H1 (cell line): ENCODE results near the gene CDC42EP1. TPM values are rescaled to one million over a fixed set of nuclear protein-coding genes. Genes with fewer than 3 reads are reported as not detected.

Experiments used
- CTCF ChIA-PET: fragments of 300-600 bp; sonication (Branson Sonifier 250); formaldehyde crosslinking; loops from one replicate; lab custom pipeline; 2021; ENCODE audit not compliant: partially characterized antibody; lab: Charles Lee
- POLR2A ChIA-PET: fragments of 300-600 bp; sonication (Branson Sonifier 250); formaldehyde crosslinking; loops from one replicate; lab custom pipeline; 2021; ENCODE audit warnings: inconsistent platforms; ENCODE audit not compliant: partially characterized antibody; lab: Charles Lee
- DNase-seq, 2 experiments: peaks; one replicate each; pipeline versions ENCODE4 v3.0.0 to v3.0.0-alpha.2; 2010 to 2022; ENCODE audit warnings: low spot score in 2 of 2, low read depth in 1 of 2, mixed read lengths in 1 of 2
- FAIRE-seq: peaks from 2 replicates; lab custom pipeline; 2011; peaks lifted over from hg19 to GRCh38; lab: Jason Lieb, UNC
- H2AFZ ChIP-seq: 2 replicates; pipeline ENCODE4 v1.8.1; 2012; ENCODE audit warnings: low read length, inconsistent platforms
- H2AK5ac ChIP-seq: 2 replicates; pipeline ENCODE4 v1.6.1; 2013; ENCODE audit warnings: low read depth, low read length
- H2BK120ac ChIP-seq: replicated peaks from 2 replicates; pipeline ENCODE3; 2013; ENCODE audit warnings: low read depth, low read length, inconsistent platforms
- H2BK12ac ChIP-seq: 2 replicates; pipeline ENCODE4 v1.6.1; 2013; ENCODE audit warnings: low read depth, low read length
- H2BK15ac ChIP-seq: 2 replicates; pipeline ENCODE4 v1.6.1; 2013; ENCODE audit warnings: low read length
- H2BK20ac ChIP-seq: 2 replicates; pipeline ENCODE4 v1.6.1; 2013; ENCODE audit warnings: low read length
- H2BK5ac ChIP-seq: 2 replicates; pipeline ENCODE4 v1.6.1; 2013; ENCODE audit warnings: low read depth, low read length
- H3K14ac ChIP-seq: 2 replicates; pipeline ENCODE4 v1.6.1; 2013; ENCODE audit warnings: inconsistent platforms; ENCODE audit not compliant: insufficient read length
- H3K18ac ChIP-seq: 2 replicates; pipeline ENCODE4 v1.6.1; 2013; ENCODE audit warnings: low read length; ENCODE audit errors: extremely low read depth
- H3K23ac ChIP-seq: 2 replicates; pipeline ENCODE4 v1.6.1; 2013; ENCODE audit warnings: inconsistent platforms; ENCODE audit not compliant: insufficient read length
- H3K23me2 ChIP-seq: 2 replicates; pipeline ENCODE4 v1.6.1; 2013; ENCODE audit warnings: low read depth, low read length
- H3K27ac ChIP-seq: 2 replicates; pipeline ENCODE4 v1.6.1; 2011; ENCODE audit warnings: low read depth, low read length, inconsistent platforms
- H3K27me3 ChIP-seq, 4 experiments: replicated peaks in 1 of 4; 1 replicate in 1 of 4; 2 replicates in 3 of 4; pipeline versions ENCODE4 v1.6.1 to v1.8.1; 2011 to 2013; ENCODE audit warnings: low read length in 3 of 4, mild to moderate bottlenecking in 3 of 4, inconsistent platforms in 2 of 4, mixed read lengths in 2 of 4, moderate library complexity in 1 of 4; ENCODE audit not compliant: control insufficient read depth in 3 of 4, insufficient read depth in 3 of 4; ENCODE audit errors: extremely low read depth in 1 of 4
- H3K36me3 ChIP-seq, 4 experiments: 2 replicates each; pipeline versions ENCODE4 v1.6.1 to v1.8.1; 2011 to 2013; ENCODE audit warnings: mild to moderate bottlenecking in 4 of 4, low read length in 3 of 4, moderate library complexity in 2 of 4, control low read depth in 1 of 4, inconsistent platforms in 1 of 4; ENCODE audit not compliant: insufficient read depth in 4 of 4, control insufficient read depth in 2 of 4
- H3K4ac ChIP-seq: replicated peaks from 2 replicates; pipeline ENCODE3; 2013; ENCODE audit warnings: low read length, low read depth, mixed read lengths, inconsistent platforms; ENCODE audit not compliant: insufficient read length
- H3K4me1 ChIP-seq, 4 experiments: replicated peaks in 1 of 4; 1 replicate in 1 of 4; 2 replicates in 3 of 4; pipeline versions ENCODE4 v1.6.1 to v1.8.1; 2011 to 2013; ENCODE audit warnings: low read length in 3 of 4, inconsistent platforms in 2 of 4, mixed read lengths in 1 of 4; ENCODE audit not compliant: insufficient read depth in 4 of 4, control insufficient read depth in 3 of 4
- H3K4me2 ChIP-seq, 2 experiments: 2 replicates each; pipeline versions ENCODE4 v1.6.1 to v1.8.1; 2011 to 2013; ENCODE audit warnings: low read depth in 2 of 2, low read length in 2 of 2, control low read depth in 1 of 2, inconsistent platforms in 1 of 2, mild to moderate bottlenecking in 1 of 2; ENCODE audit not compliant: insufficient read depth in 1 of 2
- H3K4me3 ChIP-seq, 4 experiments: fragments of 200-600, 300-600 bp in 1 of 4; sonication (generic), shearing (Covaris generic), sonication (Bioruptor Twin) in 1 of 4; 2 replicates each; pipeline versions ENCODE4 v1.5.1 to v1.8.1; 2011 to 2016; ENCODE audit warnings: low read length in 4 of 4, low read depth in 3 of 4, control low read depth in 2 of 4, inconsistent platforms in 2 of 4, mild to moderate bottlenecking in 2 of 4, mixed read lengths in 1 of 4, moderate library complexity in 1 of 4; ENCODE audit not compliant: insufficient read depth in 2 of 4; ENCODE audit errors: extremely low read depth in 1 of 4
- H3K56ac ChIP-seq: replicated peaks from 2 replicates; pipeline ENCODE3; 2013; ENCODE audit warnings: low read depth, mild to moderate bottlenecking, mixed read lengths, low read length, inconsistent platforms; ENCODE audit not compliant: insufficient read length
- H3K79me1 ChIP-seq: 2 replicates; pipeline ENCODE4 v1.6.1; 2013; ENCODE audit warnings: low read depth, low read length, control low read depth
- H3K79me2 ChIP-seq, 2 experiments: 2 replicates each; pipeline versions ENCODE4 v1.6.1 to v1.8.1; 2012 to 2013; ENCODE audit warnings: low read length in 2 of 2, mild to moderate bottlenecking in 2 of 2, inconsistent platforms in 1 of 2; ENCODE audit not compliant: insufficient read depth in 2 of 2, control insufficient read depth in 1 of 2
- H3K9ac ChIP-seq, 4 experiments: replicated peaks in 1 of 4; 1 replicate in 1 of 4; 2 replicates in 3 of 4; pipeline versions ENCODE4 v1.6.1 to v1.8.1; 2011 to 2013; ENCODE audit warnings: low read depth in 3 of 4, low read length in 3 of 4, control low read depth in 2 of 4, mild to moderate bottlenecking in 2 of 4, moderate library complexity in 2 of 4, inconsistent platforms in 1 of 4; ENCODE audit errors: extremely low read depth in 1 of 4
- H3K9me3 ChIP-seq, 2 experiments: 2 replicates each; pipeline versions ENCODE4 v1.6.1 to v1.8.1; 2012 to 2013; ENCODE audit warnings: mild to moderate bottlenecking in 2 of 2, moderate library complexity in 2 of 2, control low read depth in 1 of 2, inconsistent platforms in 1 of 2, low read depth in 1 of 2, low read length in 1 of 2, mixed read lengths in 1 of 2; ENCODE audit not compliant: insufficient read depth in 2 of 2
- H4K20me1 ChIP-seq, 2 experiments: replicated peaks in 1 of 2; 2 replicates each; pipeline versions ENCODE3 to v1.8.1; 2011 to 2013; ENCODE audit warnings: inconsistent platforms in 2 of 2, low read length in 2 of 2, mild to moderate bottlenecking in 1 of 2; ENCODE audit not compliant: insufficient read depth in 2 of 2, control insufficient read depth in 1 of 2
- H4K5ac ChIP-seq: 2 replicates; pipeline ENCODE4 v1.6.1; 2013; ENCODE audit warnings: low read length, low read depth, mixed read lengths, inconsistent platforms; ENCODE audit not compliant: insufficient read length
- H4K8ac ChIP-seq: 2 replicates; pipeline ENCODE4 v1.8.0; 2013; ENCODE audit warnings: mild to moderate bottlenecking, moderate library complexity, low read length, inconsistent platforms; ENCODE audit not compliant: insufficient read depth; ENCODE audit errors: extremely low read depth
- H4K91ac ChIP-seq: replicated peaks from 2 replicates; pipeline ENCODE3; 2013; ENCODE audit warnings: low read length, mixed read lengths, inconsistent platforms; ENCODE audit not compliant: insufficient read length
- CEBPB ChIP-seq: IDR thresholded peaks from 2 replicates; pipeline ENCODE4 v1.6.1; 2012; ENCODE audit warnings: low read depth, low read length
- CREB1 ChIP-seq: IDR thresholded peaks from 2 replicates; pipeline ENCODE4 v1.6.1; 2012; ENCODE audit warnings: inconsistent platforms
- EZH2 ChIP-seq: fragments of 200-600 bp; sonication (generic); IDR thresholded peaks from 2 replicates; pipeline ENCODE4 v1.7.1; 2012; ENCODE audit warnings: low read depth, mild to moderate bottlenecking, moderate library complexity, low read length, inconsistent platforms; ENCODE audit not compliant: severe bottlenecking
- NANOG ChIP-seq: IDR thresholded peaks from 2 replicates; pipeline ENCODE4 v1.6.1; 2011; ENCODE audit warnings: low read length, low read depth, mild to moderate bottlenecking, inconsistent platforms; ENCODE audit not compliant: insufficient read depth, poor library complexity, severe bottlenecking
- RBBP5 ChIP-seq: IDR thresholded peaks from 2 replicates; pipeline ENCODE4 v1.7.1; 2012; ENCODE audit warnings: low read depth, mild to moderate bottlenecking, inconsistent platforms, low read length, moderate library complexity, borderline replicate concordance
- SIX5 ChIP-seq: IDR thresholded peaks from 2 replicates; pipeline ENCODE4 v1.6.1; 2011; ENCODE audit warnings: mild to moderate bottlenecking, low read depth, low read length
- SP4 ChIP-seq: IDR thresholded peaks from 2 replicates; pipeline ENCODE4 v1.6.1; 2012; ENCODE audit warnings: low read length, inconsistent platforms
- SUZ12 ChIP-seq: fragments of 200-600 bp; sonication (generic); IDR thresholded peaks from 2 replicates; pipeline ENCODE4 v1.6.1; 2012; ENCODE audit warnings: mild to moderate bottlenecking, inconsistent platforms, low read length, moderate library complexity, mixed read lengths
- TAF1 ChIP-seq: IDR thresholded peaks from 2 replicates; pipeline ENCODE4 v1.6.1; 2011; ENCODE audit warnings: mild to moderate bottlenecking, low read depth, low read length
- TEAD4 ChIP-seq: IDR thresholded peaks from 2 replicates; pipeline ENCODE4 v1.6.1; 2012; ENCODE audit warnings: low read depth, low read length, inconsistent platforms, mixed read lengths
- WGBS, 2 experiments: shearing (Covaris generic) in 1 of 2; methylation state at CpG; one replicate each; pipeline versions ENCODE4 v1.1.6 to v1.1.7; 2013 to 2015; ENCODE audit warnings: low lambda C conversion rate in 2 of 2, mixed read lengths in 2 of 2, inconsistent platforms in 1 of 2, low coverage in 1 of 2, missing lambda C conversion rate in 1 of 2; ENCODE audit not compliant: insufficient replicate concordance in 2 of 2, insufficient coverage in 1 of 2, insufficient read length in 1 of 2; ENCODE audit errors: extremely low coverage in 1 of 2, missing lambda C conversion rate in 1 of 2; 5-methylcytosine and 5-hydroxymethylcytosine counted together
- polyA plus RNA-seq, 7 experiments: library from polyadenylated mRNA; depleted of rRNA in 3 of 7; stranded (reverse) in 5 of 7; unstranded in 2 of 7; fragments of >200 nt in 5 of 7; fragments of 200-250 nt in 2 of 7; gene quantifications; 1 replicate in 5 of 7; 2 replicates in 1 of 7; 4 replicates in 1 of 7; pipeline versions ENCODE4 v1.2.1 to v1.2.3, GENCODE V29; 2011 to 2013; ENCODE audit warnings: missing spikeins in 2 of 7, mixed read lengths in 2 of 7
- total RNA-seq: library from RNA; stranded (reverse); fragmentation: NEBNext Ultra II Directional; extraction: Animal tissue kit (Norgen Biotek cat#: 25700); gene quantifications from 2 replicates; pipeline ENCODE4 v1.2.1, GENCODE V29; 2021

Gene CDC42EP1
- total and polyA plus RNA-seq, 2 of the 8 experiments (the other 6 are each of a cell fraction or from before 2014, with no cell fraction given) = 8.3 to 11.2 TPM

DNA sequence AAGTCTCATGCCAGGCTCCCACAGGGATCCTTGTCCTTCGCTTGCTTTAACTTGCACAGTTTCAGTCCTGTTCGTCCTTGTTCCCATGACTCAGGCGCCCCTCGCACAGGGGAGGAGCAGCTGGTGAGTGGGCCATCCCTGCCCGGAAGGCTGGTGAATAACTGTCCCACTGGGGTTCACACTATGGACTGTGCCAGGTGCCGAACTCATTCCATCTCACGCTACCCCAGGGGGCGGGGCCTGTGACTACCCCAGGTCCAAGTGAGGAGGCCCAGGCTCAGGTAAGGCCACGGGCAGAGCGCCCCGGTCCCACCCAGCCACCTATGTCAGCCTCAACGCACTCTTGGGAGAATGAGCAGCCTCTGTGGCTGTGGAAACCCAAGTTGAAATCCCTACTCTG is 33.9 kb upstream of the CDC42EP1 start:
- Histone ChIP-seq H2AK5ac (no peak overlapping the region), H3K4me2 (no peak overlapping the region), H4K91ac (no peak overlapping the region), H3K18ac (no peak overlapping the region), H4K5ac (no peak overlapping the region), H3K79me2 (no peaks in the 10 kb centered on the region), H4K20me1 (no peaks in the 10 kb centered on the region), H2AFZ (no peak overlapping the region), H3K9me3 (no peaks in the 10 kb centered on the region), H3K23ac (no peak overlapping the region), H2BK15ac (no peak overlapping the region), H3K9ac (no peak overlapping the region), H3K56ac (no peak overlapping the region), H4K8ac (peak overlapping the region; percentile 36), H2BK12ac (no peak overlapping the region), H3K4me3 (no peak overlapping the region), H2BK5ac (no peak overlapping the region), H3K79me1 (no peaks in the 10 kb centered on the region), H3K23me2 (no peaks in the 10 kb centered on the region), H3K14ac (no peak overlapping the region), H3K27me3 (no peaks in the 10 kb centered on the region; a peak in 1 of 7 replicates), H2BK20ac (no peak overlapping the region), H2BK120ac (no peak overlapping the region), H3K4me1 (no peaks in the 10 kb centered on the region), H3K4ac (no peak overlapping the region), H3K36me3 (no peaks in the 10 kb centered on the region), H3K27ac (no peak overlapping the region)
- POLR2A ChIA-PET = no interaction called here
- 85% methylated on average over 12 of the region's 12 CpGs; no CpG with 5 or more reads in 1 of the 2 experiments for WGBS, 2 experiments
- CTCF ChIA-PET = interaction anchor here (1.1 to 5.7 kb wide), 2 partner anchors 40 to 54 kb away, joined by 5 to 55 read pairs; no protein-coding TSS in a partner anchor
- DNase-seq (no peak), FAIRE-seq (no peak)
- no peak for TF ChIP-seq TAF1
- no peak for TF ChIP-seq CREB1
- no peak for TF ChIP-seq TEAD4
- TF ChIP-seq CEBPB = no peak
- no peak for TF ChIP-seq SP4
- TF ChIP-seq NANOG = no peak
- no peak for TF ChIP-seq SIX5
- no peak for TF ChIP-seq RBBP5
- TF ChIP-seq SUZ12 = no peak
- TF ChIP-seq EZH2 = no peak
